Posterior cingulate gyrus (tissue), 11 donors: ENCODE results near the gene PPP3CA.

Experiments
- DNase-seq, 10 donors: peaks; one replicate each; pipeline versions ENCODE4 v3.0.0 to v3.0.0-alpha.2; 2020 to 2021; ENCODE audit warnings: mixed read lengths in 3 of 10
- intact Hi-C: fragments of 100-400 bp; cut with DNase I; formaldehyde crosslinking; loops from one replicate; pipeline ENCODE4 v1.15.1; 2023

PPP3CA gene

DNA sequence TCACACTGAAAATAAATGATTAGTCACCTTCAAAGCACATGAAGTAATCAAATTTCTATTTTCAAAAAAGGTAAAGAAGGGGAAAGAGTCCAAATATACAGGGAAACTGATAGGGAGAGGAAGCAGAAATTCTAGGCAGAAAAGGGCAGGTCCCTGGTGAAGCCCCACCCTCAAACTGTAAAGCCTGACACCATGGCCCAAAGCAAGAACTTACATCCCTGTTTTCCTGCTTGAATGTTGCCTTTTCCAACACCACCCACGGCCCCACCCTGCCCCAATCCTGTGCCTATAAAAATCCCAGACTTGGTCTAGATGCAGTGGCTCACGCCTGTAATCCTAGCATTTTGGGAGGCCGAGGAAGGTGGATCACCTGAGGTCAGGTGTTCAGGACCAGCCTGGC is 361.8 kb downstream of the PPP3CA start:
- intact Hi-C loops, result no loop called here
- DNase-seq, result no peak

GRCh38 chr4:100984901-100985300 is 362.4 kb downstream of the PPP3CA start:
- intact Hi-C loops, result no loop called here
- no peak for DNase-seq

- no peak for DNase-seq
- intact Hi-C loops, result no loop called here
These were observed 363.9 kb downstream of the PPP3CA start for GRCh38 chr4:100983426-100983825.

- DNase-seq, result no peak
- intact Hi-C loops, result no loop called here
These were observed 365.0 kb downstream of the PPP3CA start for GRCh38 chr4:100982345-100982744.

DNA sequence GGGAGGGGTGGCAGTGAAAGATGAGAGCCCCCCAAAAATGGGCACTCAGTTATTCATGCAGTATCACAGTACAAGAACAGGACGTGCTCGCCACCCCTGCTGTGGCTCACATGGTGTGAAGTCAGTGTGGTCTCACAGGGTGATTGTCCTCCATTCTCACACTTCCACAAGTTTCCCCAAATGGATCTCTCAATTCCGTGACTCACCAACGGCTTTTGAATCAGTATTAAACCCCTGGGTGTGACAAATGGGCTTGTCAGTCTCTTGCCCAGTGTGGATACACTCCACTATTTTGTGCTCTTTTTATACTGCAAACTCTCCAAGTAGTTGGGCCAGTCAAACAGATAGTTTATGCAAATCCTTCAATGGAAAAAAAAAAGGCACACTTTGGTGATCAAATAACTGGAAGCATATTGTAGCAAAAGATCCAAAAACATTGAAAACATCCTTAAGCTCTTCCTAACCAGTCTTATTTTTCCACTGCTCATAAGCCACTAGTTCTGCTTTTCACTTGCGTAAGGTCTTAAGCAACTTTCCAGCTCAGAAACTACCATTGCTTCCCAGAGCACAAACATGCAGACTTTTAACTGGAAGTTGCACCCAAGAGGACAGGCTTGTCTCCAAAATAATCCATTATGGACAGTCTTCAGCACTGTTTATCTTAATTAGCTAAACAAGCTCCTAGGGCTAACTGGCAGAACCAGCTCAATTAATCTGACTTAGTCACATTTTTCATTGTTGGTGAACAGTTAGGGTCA is 365.7 kb downstream of the PPP3CA start:
- intact Hi-C loops, result no loop called here
- no peak for DNase-seq

GRCh38 chr4:100979736-100980135 is 367.6 kb downstream of the PPP3CA start:
- DNase-seq, result no peak
- intact Hi-C loops, result no loop called here

- intact Hi-C loops, result no loop called here
- no peak for DNase-seq
These were observed 369.5 kb downstream of the PPP3CA start for GRCh38 chr4:100977746-100978397.

GRCh38 chr4:100977274-100977673 is 370.1 kb downstream of the PPP3CA start:
- intact Hi-C loops, result no loop called here
- DNase-seq, result no peak
